A204.1 (cell line): ENCODE results near the gene MBNL1.

Experiments
- FAIRE-seq: peaks from 2 replicates; lab custom pipeline; 2012; peaks lifted over from hg19 to GRCh38; lab: Jason Lieb, UNC

The MBNL1 gene

GRCh38 chr3:152452318-152452717 is 183.6 kb downstream of the MBNL1 start:
- FAIRE-seq, result no peak

- no peak for FAIRE-seq
Measured at GRCh38 chr3:152454076-152454875, 185.5 kb downstream of the MBNL1 start.

- no peak for FAIRE-seq
Measured at GRCh38 chr3:152455989-152456388, 187.3 kb downstream of the MBNL1 start.

- no peak for FAIRE-seq
Measured at GRCh38 chr3:152457500-152458375, 189.0 kb downstream of the MBNL1 start.

GRCh38 chr3:152458376-152459117 is 189.8 kb downstream of the MBNL1 start:
- FAIRE-seq, result no peak

GRCh38 chr3:152459118-152459515 is 190.4 kb downstream of the MBNL1 start:
- no peak for FAIRE-seq

GRCh38 chr3:152459572-152459971 is 190.8 kb downstream of the MBNL1 start:
- FAIRE-seq, result no peak

GRCh38 chr3:152460936-152461335 is 192.2 kb downstream of the MBNL1 start:
- no peak for FAIRE-seq

GRCh38 chr3:152461460-152461859 is 192.7 kb downstream of the MBNL1 start:
- no peak for FAIRE-seq

GRCh38 chr3:152466784-152467183 is 198.1 kb downstream of the MBNL1 start:
- FAIRE-seq, result peak; percentile 61

GRCh38 chr3:152469248-152470025 is 200.7 kb downstream of the MBNL1 start:
- FAIRE-seq, result no peak

- FAIRE-seq, result no peak
Measured at GRCh38 chr3:152470095-152470494, 201.4 kb downstream of the MBNL1 start.

GRCh38 chr3:152470893-152471292 is 202.2 kb downstream of the MBNL1 start:
- FAIRE-seq, result no peak

- FAIRE-seq, result peak; percentile 78
Measured at GRCh38 chr3:152471814-152472671, 203.3 kb downstream of the MBNL1 start.

GRCh38 chr3:152472672-152472954 is 203.9 kb downstream of the MBNL1 start:
- no peak for FAIRE-seq

GRCh38 chr3:152474585-152474984 is 205.9 kb downstream of the MBNL1 start:
- peak; percentile 73 for FAIRE-seq

- no peak for FAIRE-seq
Measured at GRCh38 chr3:152477422-152477821, 208.7 kb downstream of the MBNL1 start.

- no peak for FAIRE-seq
Measured at GRCh38 chr3:152480282-152480953, 211.7 kb downstream of the MBNL1 start.

GRCh38 chr3:152486364-152486763 is 217.6 kb downstream of the MBNL1 start:
- no peak for FAIRE-seq

- FAIRE-seq, result no peak
Measured at GRCh38 chr3:152488449-152488848, 219.7 kb downstream of the MBNL1 start.

- FAIRE-seq, result no peak
Measured at GRCh38 chr3:152491922-152492321, 223.2 kb downstream of the MBNL1 start.
